Left hindlimb (tissue), 1 donor: ENCODE results near the gene RHOV.

ENCODE experiments used
- DNase-seq: peaks from one replicate; pipeline ENCODE4 v3.0.0-alpha.2; 2018

Gene RHOV

GRCh38 chr15:40843885-40844695 lies 29.9 kb downstream of the RHOV start, which contains the start of gene SPINT1:
SPINT1 (plus strand) TSS chr15:40844048; CDS start chr15:40844555, 507 bp downstream.
- DNase-seq = no peak

- no peak for DNase-seq
Measured at GRCh38 chr15:40843261-40843884, 30.7 kb downstream of the RHOV start.

GRCh38 chr15:40841741-40842140 lies 32.3 kb downstream of the RHOV start:
- DNase-seq = no peak

- no peak for DNase-seq
Measured at GRCh38 chr15:40838756-40839155, 35.3 kb downstream of the RHOV start.

- no peak for DNase-seq
Measured at GRCh38 chr15:40836020-40836419, 38.0 kb downstream of the RHOV start.

GRCh38 chr15:40832903-40833302 lies 41.1 kb downstream of the RHOV start:
- DNase-seq = no peak

GRCh38 chr15:40831861-40832260 lies 42.2 kb downstream of the RHOV start:
- no peak for DNase-seq

- no peak for DNase-seq
Measured at GRCh38 chr15:40830884-40831283, 43.1 kb downstream of the RHOV start.

GRCh38 chr15:40829115-40829514 lies 44.9 kb downstream of the RHOV start:
- DNase-seq = no peak

- DNase-seq = no peak
Measured at GRCh38 chr15:40828447-40829036, 45.5 kb downstream of the RHOV start, which contains the start of gene PPP1R14D. PPP1R14D (minus strand) TSS chr15:40828708; CDS start chr15:40828641, 67 bp downstream.

- DNase-seq = no peak
Measured at GRCh38 chr15:40826423-40827075, 47.5 kb downstream of the RHOV start.

GRCh38 chr15:40825661-40826422 lies 48.2 kb downstream of the RHOV start:
- no peak for DNase-seq

GRCh38 chr15:40823572-40824343 lies 50.3 kb downstream of the RHOV start:
- no peak for DNase-seq
